Adrenal gland (tissue), 12 donors: ENCODE data around the gene CSF1R. TPM values are rescaled to one million over a fixed set of nuclear protein-coding genes. Genes with fewer than 3 reads are reported as not detected.

ENCODE experiments used
- DNase-seq, 7 donors: peaks; one replicate each; pipeline ENCODE4 v3.0.0-alpha.2; 2019 to 2020
- H3K27ac ChIP-seq, 5 donors: fragments of 200-600 bp; sonication (generic) in 4 of 5; 1 replicate in 3 of 5; 2 replicates in 2 of 5; pipeline versions ENCODE4 v1.5.1 to v1.8.0; 2016 to 2020; ENCODE audit warnings: mild to moderate bottlenecking in 1 of 5
- H3K27me3 ChIP-seq: fragments of 200-600 bp; 2 replicates; pipeline ENCODE4 v1.8.0; 2021
- H3K36me3 ChIP-seq, 2 donors: fragments of 200-600 bp; replicated peaks in 1 of 2; 1 replicate in 1 of 2; 2 replicates in 1 of 2; pipeline versions ENCODE4 v1.5.1 to v1.8.0; 2018 to 2022
- H3K4me1 ChIP-seq, 2 donors: fragments of 200-600 bp; replicated peaks in 1 of 2; 1 replicate in 1 of 2; 2 replicates in 1 of 2; pipeline versions ENCODE4 v1.5.1 to v1.8.0; 2018 to 2021
- H3K4me3 ChIP-seq, 4 donors: fragments of 200-600 bp; sonication (generic) in 3 of 4; one replicate each; pipeline ENCODE4 v1.5.1; 2016 to 2018
- H3K9me3 ChIP-seq, 3 donors: fragments of 200-600 bp; sonication (generic) in 1 of 3; replicated peaks in 1 of 3; 1 replicate in 2 of 3; 2 replicates in 1 of 3; pipeline versions ENCODE4 v1.5.1 to v1.8.0; 2016 to 2021
- CTCF ChIP-seq, 6 experiments: fragments of 450-650 bp in 4 of 6; fragments of 200-600 bp in 2 of 6; sonication (generic) in 1 of 6; IDR thresholded peaks; 1 replicate in 5 of 6; 2 replicates in 1 of 6; pipeline versions ENCODE4 v1.5.1 to v1.8.0; 2016 to 2021; ENCODE audit warnings: antibody characterized with exemption in 6 of 6, mild to moderate bottlenecking in 2 of 6, moderate library complexity in 1 of 6
- POLR2A ChIP-seq, 2 donors: fragments of 450-650 bp; IDR thresholded peaks; one replicate each; pipeline ENCODE4 v1.6.1; 2017; ENCODE audit warnings: antibody characterized with exemption in 2 of 2, mild to moderate bottlenecking in 2 of 2, moderate library complexity in 1 of 2
- WGBS, 4 donors: extraction: QIAGEN DNeasy Blood & Tissue Kit in 2 of 4; methylation state at CpG; one replicate each; pipeline versions ENCODE4 v1.1.5 to v1.1.7; 2013 to 2017; 5-methylcytosine and 5-hydroxymethylcytosine counted together
- intact Hi-C, 2 donors: fragments of 100-400 bp; cut with DNase I; formaldehyde crosslinking; loops; one replicate each; pipeline versions ENCODE4 v1.14.1 to v1.15.0; 2022 to 2023
- polyA plus RNA-seq, 3 donors: library from polyadenylated mRNA; stranded (reverse); fragments of 200-250 nt in 2 of 3; fragments of 350-450 nt in 1 of 3; fragmentation: Illumina TruSeq in 1 of 3; extraction: RNeasy Lipid Tissue Mini Kit (QIAGEN cat#74804) in 1 of 3; gene quantifications; one replicate each; pipeline ENCODE4 v1.2.3, GENCODE V29; 2013 to 2014
- total RNA-seq, 9 donors: library from RNA; depleted of rRNA in 4 of 9; stranded (reverse); fragments of >200 nt in 4 of 9; fragments of 120-200 nt in 1 of 9; fragmentation: NEBNext Ultra II Directional in 1 of 9; extraction: Animal tissue kit (Norgen Biotek cat#: 25700) in 1 of 9; gene quantifications; one replicate each; pipeline versions ENCODE4 v1.1.0 to v1.2.4, GENCODE V29; 2013 to 2023
- donor health status: healthy with polysubstance abuse.
- donor health status: Bipolar disorder and iron deficiency.
- donor health status: DM: yes; HTN: yes; CAD: no.
- donor health status: DM: no; HTN: no; CAD: no.
- donor health status: DM: no; HTN: no; CAD: no.
- donor health status: DM: yes; HTN: yes; CAD: no.

The CSF1R gene
- total and polyA plus RNA-seq, 12 donors: 4.6 to 165 (median 72.4) TPM

GRCh38 chr5:150105928-150106615 lies 19.7 kb upstream of the CSF1R start:
- Histone ChIP-seq H3K36me3 (no peaks in the 10 kb centered on the region), H3K4me3 (no peak overlapping the region), H3K4me1 (peaks cover 0 to 8% of the 10 kb centered on the region in 2 donors), H3K27me3 (no peaks in the 10 kb centered on the region), H3K9me3 (no peaks in the 10 kb centered on the region), H3K27ac (no peak overlapping the region)
- intact Hi-C loops: loop anchor here in 1 of 2 donors (5.0 kb wide), 1 partner anchor 274 kb away; no protein-coding TSS in a partner anchor
- WGBS, 4 donors: 76 to 89% (median 85%) methylated on average over 5 to 7 of the region's 7 CpGs
- TF ChIP-seq POLR2A (IDR thresholded peaks at IDR 0.05) (no peak), CTCF (IDR thresholded peaks at IDR 0.05) (no peak)
- peak in 3 of 7 donors; percentile 35 to 53 (median 39) for DNase-seq

- 86 to 92% (median 90%) methylated on average over 2 of the region's 2 CpGs for WGBS, 4 donors
- Histone ChIP-seq H3K4me3 (no peak overlapping the region), H3K36me3 (no peaks in the 10 kb centered on the region), H3K4me1 (peaks cover 0 to 8% of the 10 kb centered on the region in 2 donors), H3K27me3 (no peaks in the 10 kb centered on the region), H3K27ac (no peak overlapping the region), H3K9me3 (no peaks in the 10 kb centered on the region)
- intact Hi-C loops: no loop called here
- TF ChIP-seq POLR2A (IDR thresholded peaks at IDR 0.05) (no peak), CTCF (IDR thresholded peaks at IDR 0.05) (no peak)
- no peak for DNase-seq
Measured at GRCh38 chr5:150104550-150104870, 18.2 kb upstream of the CSF1R start.

GRCh38 chr5:150103678-150104549 lies 17.6 kb upstream of the CSF1R start:
- intact Hi-C loops: no loop called here
- Histone ChIP-seq H3K36me3 (no peaks in the 10 kb centered on the region), H3K27me3 (no peaks in the 10 kb centered on the region), H3K27ac (no peak overlapping the region), H3K4me3 (no peak overlapping the region), H3K9me3 (no peaks in the 10 kb centered on the region), H3K4me1 (peaks cover 0 to 8% of the 10 kb centered on the region in 2 donors)
- DNase-seq: peak in 3 of 7 donors; percentile 14 to 49 (median 22)
- TF ChIP-seq CTCF (IDR thresholded peaks at IDR 0.05) (no peak), POLR2A (IDR thresholded peaks at IDR 0.05) (no peak)
- WGBS, 4 donors: 68 to 92% (median 80%) methylated on average over 3 to 5 of the region's 5 CpGs

GRCh38 chr5:150101023-150101422 lies 14.7 kb upstream of the CSF1R start:
- Histone ChIP-seq H3K27ac (no peak overlapping the region), H3K36me3 (no peaks in the 10 kb centered on the region), H3K27me3 (no peaks in the 10 kb centered on the region), H3K4me3 (no peak overlapping the region), H3K9me3 (no peaks in the 10 kb centered on the region), H3K4me1 (no peaks in the 10 kb centered on the region)
- DNase-seq: peak in 1 of 7 donors; percentile 13
- WGBS, 4 donors: 75 to 91% (median 83%) methylated on average over 6 of the region's 6 CpGs
- intact Hi-C loops: no loop called here
- no peak for TF ChIP-seq POLR2A (IDR thresholded peaks at IDR 0.05)
- no peak for TF ChIP-seq CTCF (IDR thresholded peaks at IDR 0.05)
